Lung (tissue), 12 donors: Measurements from ENCODE around the gene RBP3. TPM values are rescaled to one million over a fixed set of nuclear protein-coding genes. Genes with fewer than 3 reads are reported as not detected.
A peak's percentile ranks its signal among the peaks of the same experiment; 100 is the strongest.

ENCODE experiments used
- ATAC-seq: fragments of 200-7000 bp; cut with Tn5 transposase; one replicate; pipeline ENCODE4 v1.9.1; 2020; ENCODE audit warnings: moderate number of reproducible peaks; ENCODE audit not compliant: insufficient read depth, low FRiP score
- DNase-seq, 3 donors: peaks; one replicate each; pipeline ENCODE4 v3.0.0-alpha.2; 2013 to 2017
- H3K27ac ChIP-seq, 2 donors: one replicate each; pipeline ENCODE4 v1.5.1; 2013; ENCODE audit warnings: mild to moderate bottlenecking in 2 of 2, moderate library complexity in 2 of 2, control low read depth in 1 of 2, inconsistent platforms in 1 of 2, low read depth in 1 of 2, low read length in 1 of 2
- H3K27me3 ChIP-seq, 3 donors: one replicate each; pipeline ENCODE4 v1.5.1; 2013; ENCODE audit warnings: low read length in 2 of 3; ENCODE audit not compliant: control insufficient read depth in 3 of 3, insufficient read depth in 3 of 3
- H3K36me3 ChIP-seq, 4 donors: one replicate each; pipeline ENCODE4 v1.5.1; 2013; ENCODE audit warnings: low read length in 4 of 4, mild to moderate bottlenecking in 1 of 4, moderate library complexity in 1 of 4; ENCODE audit not compliant: control insufficient read depth in 4 of 4, insufficient read depth in 4 of 4
- H3K4me1 ChIP-seq, 5 donors: one replicate each; pipeline ENCODE4 v1.5.1; 2013; ENCODE audit warnings: low read length in 5 of 5, mild to moderate bottlenecking in 2 of 5, moderate library complexity in 1 of 5; ENCODE audit not compliant: control insufficient read depth in 5 of 5, insufficient read depth in 5 of 5
- H3K4me3 ChIP-seq: one replicate; pipeline ENCODE4 v1.5.1; 2013; ENCODE audit warnings: mild to moderate bottlenecking, control low read depth, moderate library complexity
- H3K9ac ChIP-seq, 2 donors: one replicate each; pipeline ENCODE4 v1.5.1; 2013; ENCODE audit warnings: low read length in 2 of 2, control low read depth in 1 of 2; ENCODE audit not compliant: insufficient read depth in 1 of 2
- H3K9me3 ChIP-seq, 4 donors: one replicate each; pipeline ENCODE4 v1.5.1; 2013; ENCODE audit warnings: low read length in 3 of 4, mild to moderate bottlenecking in 1 of 4, moderate library complexity in 1 of 4; ENCODE audit not compliant: control insufficient read depth in 4 of 4, insufficient read depth in 3 of 4
- CTCF ChIP-seq: IDR thresholded peaks from 2 replicates; pipeline ENCODE4 v1.5.1; 2012; ENCODE audit warnings: mild to moderate bottlenecking; ENCODE audit errors: control extremely low read depth, extremely low read depth
- WGBS, 2 donors: extraction: QIAGEN DNeasy Blood & Tissue Kit; methylation state at CpG; one replicate each; pipeline ENCODE4 v1.1.7; 2013; 5-methylcytosine and 5-hydroxymethylcytosine counted together
- polyA plus RNA-seq, 2 donors: library from polyadenylated mRNA; stranded (reverse); fragments of 200-250 nt; gene quantifications; one replicate each; pipeline ENCODE4 v1.2.1, GENCODE V29; 2013
- total RNA-seq, 2 donors: library from RNA; depleted of rRNA in 1 of 2; stranded (reverse); fragments of >200 nt in 1 of 2; gene quantifications; one replicate each; pipeline ENCODE4 v1.2.1, GENCODE V29; 2014 to 2021
- donor health status: control.
- donor health status: control.
- donor health status: Bipolar disorder and iron deficiency.
- donor health status: healthy.
- donor health status: DM: yes; HTN: yes; CAD: no.

Gene RBP3
- total and polyA plus RNA-seq, 4 donors: 0.01 TPM; not detected in 3

- H3K36me3 ChIP-seq: no peaks in the 10 kb centered on the region
- ATAC-seq (no peak), DNase-seq (peak in 1 of 3 donors; percentile 4)
- 81 to 83% methylated on average over 15 of the region's 15 CpGs for WGBS, 2 donors
- no peaks in the 10 kb centered on the region for H3K9me3 ChIP-seq
- no peak for TF ChIP-seq CTCF
- no peak overlapping the region for H3K27ac ChIP-seq
- no peak overlapping the region for H3K9ac ChIP-seq
- H3K4me3 ChIP-seq: no peak overlapping the region
- H3K4me1 ChIP-seq: peaks cover 0 to 30% (median 16%) of the 10 kb centered on the region in 5 donors
- H3K27me3 ChIP-seq: no peaks in the 10 kb centered on the region
These were observed 30.7 kb downstream of the RBP3 start for GRCh38 chr10:47378606-47379444.

GRCh38 chr10:47379445-47379785 is 31.3 kb downstream of the RBP3 start:
- Histone ChIP-seq H3K4me3 (no peak overlapping the region), H3K27ac (no peak overlapping the region), H3K9ac (no peak overlapping the region), H3K36me3 (no peaks in the 10 kb centered on the region), H3K4me1 (peaks cover 0 to 29% (median 15%) of the 10 kb centered on the region in 5 donors), H3K9me3 (no peaks in the 10 kb centered on the region), H3K27me3 (no peaks in the 10 kb centered on the region)
- no peak for TF ChIP-seq CTCF
- no peak for DNase-seq
- no peak for ATAC-seq
- 79 to 81% methylated on average over 7 of the region's 7 CpGs for WGBS, 2 donors

GRCh38 chr10:47379901-47380300 is 31.7 kb downstream of the RBP3 start:
- Histone ChIP-seq H3K9ac (no peak overlapping the region), H3K4me3 (no peak overlapping the region), H3K9me3 (no peaks in the 10 kb centered on the region), H3K27me3 (no peaks in the 10 kb centered on the region), H3K4me1 (peaks cover 0 to 27% (median 13%) of the 10 kb centered on the region in 5 donors), H3K36me3 (no peaks in the 10 kb centered on the region), H3K27ac (no peak overlapping the region)
- TF ChIP-seq CTCF: no peak
- ATAC-seq: no peak
- WGBS, 2 donors: 69 to 71% methylated on average over 11 of the region's 11 CpGs
- no peak for DNase-seq
